ENCODE measurements around the gene SMTNL2. TPM values are rescaled to one million over a fixed set of nuclear protein-coding genes. Genes with fewer than 3 reads are reported as not detected.
"Not testable (repeated sequence)": the region's sequence is repeated elsewhere in the genome, so short reads cannot be mapped to it uniquely, and the experiment has no call there.

Gene SMTNL2
- total RNA-seq, 2 donors from 2014 or later = not detected

DNA sequence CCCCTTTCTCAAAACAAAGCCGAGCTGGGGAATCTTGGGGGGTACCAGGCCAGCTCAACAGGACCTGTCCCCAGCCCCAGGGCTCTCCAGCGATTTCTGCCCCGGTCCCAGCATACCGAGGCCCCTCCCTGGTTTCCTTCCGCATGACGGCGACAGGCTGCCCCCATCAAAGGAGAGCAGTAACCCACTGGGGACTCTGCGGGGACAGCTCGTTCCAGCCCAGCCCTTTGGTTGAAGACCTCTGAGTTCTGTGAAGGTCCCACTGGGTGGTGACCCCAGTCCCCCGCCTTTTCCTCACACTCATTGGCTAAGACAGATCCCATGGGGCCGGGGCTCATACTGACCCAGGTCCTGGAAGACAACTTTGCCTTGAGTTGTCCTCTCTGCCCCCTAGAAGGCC, 4.1 kb downstream of the SMTNL2 start:
- no peaks in the 10 kb centered on the region for H3K9me3 Mint-ChIP-seq
- ATAC-seq (no peak), DNase-seq (ENCODE audit: low spot score in 2 of 2) (no peak)
- H3K36me3 Mint-ChIP-seq = no peaks in the 10 kb centered on the region
- no peak overlapping the region for H3K27ac Mint-ChIP-seq

DNA sequence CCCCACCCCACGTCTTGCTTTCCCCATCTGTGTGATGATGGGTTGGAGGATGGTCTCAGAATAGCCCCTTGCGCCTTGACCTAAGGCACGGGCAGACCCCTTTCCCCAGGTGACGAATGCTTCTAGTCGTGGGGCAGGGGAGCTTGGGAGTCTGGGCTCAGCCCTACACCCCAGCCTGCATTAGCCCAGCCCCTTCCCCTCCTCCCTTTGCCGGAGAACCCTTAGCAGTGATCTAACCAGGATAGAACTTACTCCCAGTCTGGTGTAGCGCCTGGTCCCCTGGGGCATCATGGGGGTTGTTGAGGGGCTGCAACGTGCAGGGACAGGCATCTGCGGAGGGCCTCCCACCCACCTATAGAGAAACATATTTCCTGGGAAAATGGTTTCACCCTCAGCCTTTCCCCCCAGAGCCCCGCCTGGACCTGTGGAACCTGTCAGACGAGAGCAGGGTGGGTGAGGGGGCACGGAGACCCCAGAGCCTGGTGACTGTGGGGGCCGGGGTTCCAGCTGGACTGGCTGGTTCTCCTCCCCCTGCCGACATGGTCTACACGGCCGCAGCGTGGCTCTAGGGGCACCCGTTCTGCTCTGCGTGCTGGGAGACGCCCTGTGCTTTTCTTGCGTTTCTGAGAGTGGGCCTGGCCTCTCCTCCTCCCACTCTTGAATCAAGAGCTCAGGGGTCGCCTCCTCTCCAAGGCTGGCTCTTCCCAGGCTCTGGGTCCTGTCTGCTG, 4.7 kb downstream of the SMTNL2 start:
- ATAC-seq (no peak), DNase-seq (ENCODE audit: low spot score in 2 of 2) (no peak)
- H3K36me3 Mint-ChIP-seq = no peaks in the 10 kb centered on the region
- no peaks in the 10 kb centered on the region for H3K9me3 Mint-ChIP-seq
- H3K27ac Mint-ChIP-seq = no peak overlapping the region

DNA sequence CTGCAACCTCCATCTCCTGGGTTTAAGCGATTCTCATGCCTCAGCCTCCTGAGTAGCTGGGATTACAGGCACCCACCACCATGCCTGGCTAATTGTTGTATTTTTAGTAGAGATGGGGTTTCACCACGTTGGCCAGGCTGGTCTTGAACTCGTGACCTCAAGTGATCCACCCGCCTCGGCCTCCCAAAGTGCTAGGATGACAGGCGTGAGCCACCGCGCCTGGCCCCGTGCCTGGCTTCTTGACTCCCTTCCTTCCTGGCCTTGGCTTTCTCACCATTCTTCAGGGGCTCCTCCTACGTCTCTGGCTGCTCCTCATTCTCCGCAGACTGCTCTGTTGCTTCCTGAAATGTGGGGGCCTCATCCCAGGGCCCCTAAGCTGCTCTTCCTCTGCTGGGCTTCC, 5.7 kb downstream of the SMTNL2 start:
- H3K9me3 Mint-ChIP-seq; DNase-seq (ENCODE audit: low spot score in 2 of 2); ATAC-seq; H3K27ac Mint-ChIP-seq; H3K36me3 Mint-ChIP-seq: not testable (repeated sequence)

DNA sequence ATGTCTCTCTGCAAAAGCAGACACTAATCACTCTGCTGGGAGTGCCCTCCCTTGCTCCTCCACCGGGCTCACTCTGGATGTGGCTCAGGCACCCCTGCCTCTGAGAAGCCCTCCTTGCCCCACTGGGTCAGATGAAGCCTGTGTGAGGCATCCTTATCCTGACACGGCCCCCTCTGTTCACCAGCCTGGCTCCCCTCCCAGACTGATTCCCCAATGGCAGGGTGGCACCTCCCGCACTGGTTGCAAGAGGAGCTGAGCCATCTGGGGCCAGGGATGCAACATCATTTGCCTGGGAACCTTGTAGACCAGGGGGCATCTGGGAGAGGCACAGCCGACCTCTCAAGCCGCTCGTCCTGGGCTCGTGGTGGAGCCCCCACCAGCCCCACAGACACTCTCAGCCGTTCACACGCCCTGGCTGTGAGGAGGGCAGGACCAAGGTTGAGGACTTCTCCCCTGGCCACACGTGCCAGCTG, 6.7 kb downstream of the SMTNL2 start:
- Mint-ChIP-seq H3K36me3 (no peaks in the 10 kb centered on the region), H3K9me3 (no peaks in the 10 kb centered on the region), H3K27ac (no peak overlapping the region)
- DNase-seq (ENCODE audit: low spot score in 2 of 2) = no peak
- ATAC-seq = no peak

DNA sequence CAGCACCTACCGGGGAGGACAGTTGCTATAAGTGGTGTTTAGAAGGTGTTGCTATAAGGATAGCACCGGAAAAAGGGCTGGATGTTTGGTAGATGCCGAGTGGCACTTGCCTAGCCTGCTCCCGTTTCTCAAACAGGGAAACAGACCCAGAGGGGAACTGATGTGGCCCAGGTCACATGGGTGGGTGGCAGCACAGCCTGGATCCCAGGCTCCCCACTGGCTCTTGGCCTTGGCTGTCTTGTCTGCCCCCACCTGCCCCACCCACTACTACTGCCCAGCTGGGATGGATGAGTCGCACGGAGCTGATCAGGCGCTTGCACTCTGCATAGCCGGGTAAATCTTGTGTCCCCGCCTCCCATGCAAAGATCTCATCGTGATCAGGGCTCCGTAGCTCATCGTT, 7.2 kb downstream of the SMTNL2 start:
- Mint-ChIP-seq H3K9me3 (no peaks in the 10 kb centered on the region), H3K36me3 (no peaks in the 10 kb centered on the region), H3K27ac (no peak overlapping the region)
- ATAC-seq (no peak), DNase-seq (ENCODE audit: low spot score in 2 of 2) (no peak)

DNA sequence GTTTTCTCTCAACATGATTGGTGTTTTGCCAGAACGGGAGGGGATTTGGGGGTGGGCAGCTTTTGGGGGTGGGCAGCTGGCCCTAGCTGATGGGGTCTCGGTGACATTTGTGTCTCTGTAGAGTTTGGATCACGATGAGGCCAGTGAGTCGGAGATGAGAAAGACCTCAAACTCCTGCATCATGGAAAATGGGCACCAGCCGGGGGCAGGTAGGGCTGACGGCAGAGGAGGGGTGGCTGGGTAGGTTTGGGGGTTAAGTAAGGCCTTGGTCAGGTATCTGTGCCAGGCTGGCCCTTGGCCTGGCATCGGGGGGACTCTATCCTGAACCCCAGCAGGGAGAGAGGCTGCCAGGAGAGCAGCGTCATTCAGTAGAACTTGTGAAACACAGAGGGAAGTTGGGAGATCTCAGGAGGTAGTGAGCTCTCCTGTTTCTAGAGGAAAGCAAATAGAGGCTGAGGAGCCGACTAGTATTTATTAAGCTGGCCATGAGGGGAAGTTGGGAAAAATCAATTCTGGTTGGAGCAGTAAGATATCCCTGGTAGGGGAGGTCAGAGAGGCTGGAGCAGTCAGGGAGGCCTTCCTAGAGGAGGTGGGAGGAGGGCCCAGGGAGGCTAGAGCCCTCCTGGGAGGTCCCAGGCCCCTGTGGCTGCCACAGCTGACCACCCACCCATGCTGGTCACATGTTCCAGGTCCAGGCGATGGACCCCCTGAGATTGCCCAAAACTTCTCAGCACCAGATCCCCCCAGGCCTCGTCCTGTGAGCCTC, 8.1 kb downstream of the SMTNL2 start:
- DNase-seq (ENCODE audit: low spot score in 2 of 2) (no peak), ATAC-seq (no peak)
- Mint-ChIP-seq H3K36me3 (no peaks in the 10 kb centered on the region), H3K27ac (no peak overlapping the region), H3K9me3 (no peaks in the 10 kb centered on the region)

DNA sequence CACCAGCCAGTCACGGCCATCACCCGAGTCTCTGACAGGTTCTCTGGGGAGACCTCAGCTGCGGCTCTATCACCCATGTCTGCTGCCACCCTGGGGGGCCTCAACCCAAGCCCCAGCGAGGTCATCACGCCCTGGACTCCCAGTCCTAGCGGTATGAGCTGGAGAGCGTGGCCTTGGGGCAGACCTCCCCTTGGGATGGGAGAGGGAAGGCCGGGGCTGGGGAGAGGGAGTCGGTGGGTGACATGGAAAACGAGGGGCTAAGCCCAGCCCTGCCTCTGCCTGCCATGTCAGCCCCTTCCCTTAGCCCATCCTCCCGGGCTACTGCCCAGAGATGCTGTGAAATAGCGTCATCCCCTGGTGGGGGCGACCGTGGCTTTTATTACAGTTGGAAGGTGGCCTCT, 8.7 kb downstream of the SMTNL2 start:
- no peak for DNase-seq (ENCODE audit: low spot score in 2 of 2)
- no peak overlapping the region for H3K27ac Mint-ChIP-seq
- no peak for ATAC-seq
- H3K36me3 Mint-ChIP-seq = no peaks in the 10 kb centered on the region
- H3K9me3 Mint-ChIP-seq = no peaks in the 10 kb centered on the region

DNA sequence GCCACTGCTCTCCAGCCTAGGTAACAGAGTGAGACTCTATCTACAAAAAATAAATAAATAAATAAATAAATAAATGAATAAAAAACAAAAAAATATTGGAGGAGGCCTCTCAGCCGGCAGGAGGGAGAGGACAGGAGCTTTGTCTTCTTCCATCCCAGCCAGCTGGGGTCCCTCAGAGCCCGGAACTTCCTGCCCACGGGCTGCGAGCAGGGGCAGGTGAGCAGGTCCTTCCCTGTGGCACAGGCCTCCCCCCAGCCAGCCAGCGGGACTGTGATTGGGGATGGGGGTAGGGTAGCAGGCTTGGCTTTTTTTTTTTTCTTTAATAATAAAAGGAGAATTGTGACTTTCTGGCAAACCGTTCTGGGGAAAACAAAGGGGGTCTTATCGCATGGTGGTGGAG, 10.1 kb downstream of the SMTNL2 start:
- no peak for ATAC-seq
- Mint-ChIP-seq H3K9me3 (no peaks in the 10 kb centered on the region), H3K27ac (no peak overlapping the region), H3K36me3 (no peaks in the 10 kb centered on the region)
- no peak for DNase-seq (ENCODE audit: low spot score in 2 of 2)

DNA sequence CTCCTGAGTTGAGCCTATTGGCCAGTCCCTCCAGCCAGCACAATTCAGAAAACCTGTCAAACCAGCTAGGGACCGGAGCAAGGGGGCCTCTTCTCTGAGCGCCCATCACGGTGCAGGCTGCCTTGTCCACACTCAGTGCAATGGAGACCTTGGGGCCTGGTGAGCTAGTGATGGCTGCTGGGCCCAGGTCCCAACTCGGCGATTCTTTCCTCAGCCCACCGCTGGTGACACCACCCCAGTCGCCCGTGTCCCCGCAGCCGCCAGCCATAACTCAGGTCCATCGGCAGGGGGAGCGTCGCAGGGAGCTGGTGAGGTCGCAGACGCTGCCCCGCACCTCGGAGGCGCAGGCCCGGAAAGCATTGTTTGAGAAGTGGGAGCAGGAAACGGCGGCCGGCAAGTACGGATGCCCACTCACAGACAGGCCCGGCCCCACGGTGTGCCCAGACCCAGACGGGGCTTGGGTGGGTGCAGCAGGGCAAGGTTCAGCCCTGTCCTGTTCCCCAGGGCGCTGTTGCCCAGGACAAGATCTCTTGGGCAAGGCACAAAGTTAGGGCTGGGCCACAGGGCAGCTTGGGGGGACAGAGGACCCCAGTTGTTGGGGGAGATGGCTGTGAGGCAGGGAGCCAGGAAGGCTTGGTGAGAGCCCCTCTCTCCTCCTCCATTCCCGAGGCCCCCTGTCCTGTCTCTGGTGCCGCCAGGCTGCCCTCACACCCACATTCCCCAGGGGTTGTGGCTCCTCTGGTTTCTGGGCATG, 10.8 kb downstream of the SMTNL2 start:
- ATAC-seq (peak; percentile 45 to 80), DNase-seq (ENCODE audit: low spot score in 2 of 2) (peak in 1 of 2 donors; percentile 57)
- H3K36me3 Mint-ChIP-seq = no peaks in the 10 kb centered on the region
- peak overlapping the region in 1 of 2 donors; percentile 29 for H3K27ac Mint-ChIP-seq
- no peaks in the 10 kb centered on the region for H3K9me3 Mint-ChIP-seq

DNA sequence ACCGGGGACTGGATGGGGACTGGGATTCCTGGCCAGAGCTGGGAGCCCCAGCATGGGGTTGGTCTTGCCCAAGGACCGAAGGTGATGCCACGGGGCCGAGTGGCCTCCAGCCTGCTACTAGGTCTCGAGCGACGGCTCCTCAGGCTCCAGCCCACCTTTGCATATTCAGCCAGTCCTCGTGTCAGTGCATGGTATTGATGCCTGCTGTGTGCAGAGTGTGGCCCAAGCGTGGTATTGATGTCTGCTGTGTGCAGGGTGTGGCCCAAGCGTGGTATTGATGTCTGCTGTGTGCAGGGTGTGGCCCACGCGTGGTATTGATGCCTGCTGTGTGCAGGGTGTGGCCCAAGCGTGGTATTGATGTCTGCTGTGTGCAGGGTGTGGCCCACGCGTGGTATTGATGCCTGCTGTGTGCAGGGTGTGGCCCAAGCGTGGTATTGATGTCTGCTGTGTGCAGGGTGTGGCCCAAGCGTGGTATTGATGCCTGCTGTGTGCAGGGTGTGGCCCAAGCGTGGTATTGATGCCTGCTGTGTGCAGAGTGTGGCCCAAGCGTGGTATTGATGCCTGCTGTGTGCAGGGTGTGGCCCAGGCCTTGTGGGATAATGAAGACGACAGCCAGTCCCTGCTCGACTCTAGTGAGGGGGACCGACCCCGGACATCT, 11.5 kb downstream of the SMTNL2 start:
- not testable (repeated sequence) for H3K27ac Mint-ChIP-seq; H3K9me3 Mint-ChIP-seq; H3K36me3 Mint-ChIP-seq; DNase-seq (ENCODE audit: low spot score in 2 of 2); ATAC-seq

DNA sequence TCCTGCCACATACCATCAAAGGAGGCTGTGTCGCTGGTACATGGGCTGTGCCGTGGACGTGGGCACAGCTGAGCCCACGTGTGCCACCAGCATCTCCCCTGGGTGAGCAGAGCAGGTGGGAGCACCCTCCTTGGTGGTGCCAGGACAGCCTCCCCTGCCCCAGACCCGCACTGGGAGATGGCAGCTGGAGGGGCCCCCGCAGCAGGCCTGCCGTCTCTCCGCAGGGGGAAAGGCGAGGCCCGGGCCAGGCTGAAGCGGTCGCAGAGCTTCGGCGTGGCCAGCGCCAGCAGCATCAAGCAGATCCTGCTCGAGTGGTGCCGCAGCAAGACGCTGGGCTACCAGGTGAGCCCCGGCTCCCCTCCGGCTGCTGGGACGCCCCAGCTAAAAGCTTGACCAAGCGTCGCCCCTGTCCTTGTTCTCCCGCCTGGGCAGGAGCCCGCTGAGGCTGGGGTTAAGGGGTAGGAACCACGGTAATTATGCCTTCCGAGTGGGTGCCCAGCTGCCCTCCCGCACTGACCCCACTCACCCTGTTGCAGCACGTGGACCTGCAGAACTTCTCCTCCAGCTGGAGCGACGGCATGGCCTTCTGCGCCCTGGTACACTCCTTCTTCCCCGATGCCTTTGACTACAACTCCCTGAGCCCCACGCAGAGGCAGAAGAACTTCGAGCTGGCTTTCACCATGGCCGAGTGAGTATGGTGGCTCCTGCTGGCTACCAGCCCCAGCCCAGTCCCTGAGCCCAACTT, 12.5 kb downstream of the SMTNL2 start:
- DNase-seq (ENCODE audit: low spot score in 2 of 2) (no peak), ATAC-seq (no peak)
- no peak overlapping the region for H3K27ac Mint-ChIP-seq
- no peaks in the 10 kb centered on the region for H3K36me3 Mint-ChIP-seq
- no peaks in the 10 kb centered on the region for H3K9me3 Mint-ChIP-seq

DNA sequence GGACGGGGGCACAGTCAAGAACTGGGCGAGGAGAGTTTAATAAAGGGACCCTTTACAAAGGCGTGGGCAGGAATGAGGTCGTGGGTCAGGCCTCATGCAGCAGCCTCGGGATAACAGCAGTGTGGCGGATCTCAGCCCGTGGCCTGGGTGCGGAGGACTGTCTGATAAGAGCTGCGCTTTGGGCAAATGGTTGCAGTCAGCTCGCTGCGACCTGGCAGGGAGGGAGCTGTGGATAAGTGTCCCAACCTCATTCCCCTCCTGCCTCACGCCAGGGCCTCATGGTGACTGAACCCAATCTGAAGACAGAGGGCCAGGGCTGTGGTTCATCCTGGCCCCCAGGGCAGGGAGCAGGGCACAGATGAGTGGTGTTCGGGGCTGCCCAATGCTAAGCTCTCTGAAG, 13.6 kb downstream of the SMTNL2 start:
- no peak overlapping the region for H3K27ac Mint-ChIP-seq
- no peaks in the 10 kb centered on the region for H3K36me3 Mint-ChIP-seq
- ATAC-seq (no peak), DNase-seq (ENCODE audit: low spot score in 2 of 2) (no peak)
- H3K9me3 Mint-ChIP-seq = no peaks in the 10 kb centered on the region

DNA sequence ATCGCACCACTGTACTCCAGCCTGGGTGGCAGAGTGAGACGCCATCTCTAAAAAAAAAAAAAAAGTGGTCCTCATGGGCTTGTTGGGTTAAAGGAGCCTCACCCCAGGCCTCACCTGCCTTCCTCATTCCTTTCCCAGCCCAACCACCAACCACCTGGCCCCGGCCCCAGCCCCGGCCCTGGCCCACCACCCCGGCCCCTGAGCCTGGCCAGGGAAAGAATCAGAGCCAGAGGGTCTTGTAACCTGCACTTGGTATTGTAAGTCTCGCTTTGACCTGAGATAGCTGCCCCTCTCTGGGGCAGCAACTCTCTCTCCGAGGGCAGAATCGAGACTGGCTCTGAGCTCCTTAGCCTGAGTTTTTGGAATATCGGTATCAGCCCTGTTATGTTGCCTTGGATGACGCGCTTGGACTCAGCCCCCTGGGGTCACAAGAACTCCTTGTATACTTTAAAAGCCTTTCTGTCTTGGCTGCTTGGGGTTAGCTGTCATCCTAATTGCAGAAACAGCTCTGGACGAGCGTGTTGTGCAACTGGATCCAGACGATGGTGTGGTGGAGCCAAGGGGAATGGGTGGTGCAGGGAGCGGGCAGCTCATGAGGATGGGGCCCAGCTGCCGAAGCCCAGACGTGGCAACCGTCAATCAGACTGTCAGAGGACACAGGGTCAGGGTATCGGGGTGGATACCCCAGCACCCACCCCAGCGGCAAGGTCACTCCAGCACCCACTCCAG, 14.6 kb downstream of the SMTNL2 start:
- DNase-seq (ENCODE audit: low spot score in 2 of 2) = no peak
- H3K27ac Mint-ChIP-seq = peak overlapping the region in 1 of 2 donors; percentile 12
- no peak for ATAC-seq
- H3K36me3 Mint-ChIP-seq = no peaks in the 10 kb centered on the region
- no peaks in the 10 kb centered on the region for H3K9me3 Mint-ChIP-seq

DNA sequence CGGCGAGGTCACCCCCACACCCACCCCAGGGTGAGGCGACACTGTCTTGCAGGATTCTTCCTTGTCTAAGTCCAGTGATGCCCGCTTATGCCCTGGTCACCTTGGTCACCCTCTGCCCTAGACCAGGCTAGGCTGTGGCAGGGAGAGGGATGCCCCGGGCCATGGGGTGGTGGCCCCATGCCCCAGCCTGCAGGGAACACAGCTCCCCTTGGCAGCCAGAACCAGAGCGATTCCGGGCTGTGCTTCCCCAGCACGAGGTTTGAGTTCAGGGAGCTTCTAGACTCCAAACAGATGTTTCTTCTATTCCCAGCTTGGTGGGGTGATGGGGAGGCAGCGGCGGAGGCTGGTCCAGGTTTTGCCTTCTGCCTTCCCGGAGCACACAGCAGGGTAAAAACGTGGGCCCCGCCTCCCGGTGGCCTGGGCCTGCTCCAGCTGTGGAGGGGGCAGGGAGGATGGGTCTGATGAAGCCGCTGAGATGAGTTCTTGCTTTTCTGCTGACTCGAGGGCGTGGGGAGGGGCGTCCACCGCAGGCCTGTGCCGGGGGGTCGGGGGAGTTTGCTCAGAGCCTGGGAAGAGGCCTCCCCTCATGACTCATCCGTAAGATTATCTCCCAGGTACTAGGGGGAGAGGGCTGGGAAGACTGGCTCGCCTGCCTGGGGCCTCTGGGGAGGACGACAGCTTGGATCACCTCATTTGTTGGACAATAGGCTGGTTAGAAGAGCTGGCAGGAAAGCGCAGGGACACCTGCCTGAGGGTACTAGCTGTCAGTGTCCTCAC, 15.4 kb downstream of the SMTNL2 start:
- H3K27ac Mint-ChIP-seq = peak overlapping the region in 1 of 2 donors; percentile 12
- ATAC-seq = no peak
- no peaks in the 10 kb centered on the region for H3K36me3 Mint-ChIP-seq
- DNase-seq (ENCODE audit: low spot score in 2 of 2) = no peak
- no peaks in the 10 kb centered on the region for H3K9me3 Mint-ChIP-seq

DNA sequence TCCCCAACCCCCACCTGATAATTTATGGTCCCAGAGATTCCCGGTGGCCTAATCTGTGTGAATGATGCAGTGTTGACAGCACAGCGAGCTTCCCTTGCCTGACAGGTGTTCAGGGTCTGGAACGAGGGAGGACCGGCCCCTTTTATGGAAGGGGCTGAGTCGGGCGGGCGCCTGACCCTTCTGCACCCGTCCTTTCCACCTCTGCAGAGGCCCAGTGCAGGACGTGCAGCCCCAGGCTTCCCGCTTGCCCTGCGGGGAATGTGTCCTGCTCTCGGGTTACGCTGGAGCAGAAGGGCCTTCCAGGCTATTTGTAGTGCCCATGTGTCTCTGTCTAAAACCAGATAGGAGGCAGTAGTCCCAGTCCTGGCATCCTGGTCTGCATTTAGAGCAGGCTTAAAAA, 16.2 kb downstream of the SMTNL2 start:
- H3K36me3 Mint-ChIP-seq = no peaks in the 10 kb centered on the region
- ATAC-seq (no peak), DNase-seq (ENCODE audit: low spot score in 2 of 2) (no peak)
- no peak overlapping the region for H3K27ac Mint-ChIP-seq
- no peaks in the 10 kb centered on the region for H3K9me3 Mint-ChIP-seq

Data from activated naive CD4-positive, alpha-beta T cell treated with anti-CD3 and anti-CD28 coated beads, Interleukin-2, amount 50 U/mL, for 72 hours (primary cell).